ENCODE results near the gene QARS1. TPM values are rescaled to one million over a fixed set of nuclear protein-coding genes. Genes with fewer than 3 reads are reported as not detected.

QARS1 gene
- total and polyA plus RNA-seq, 2 of the 8 experiments (the other 6 are each of a cell fraction or from before 2014, with no cell fraction given): 353 to 581 TPM

DNA sequence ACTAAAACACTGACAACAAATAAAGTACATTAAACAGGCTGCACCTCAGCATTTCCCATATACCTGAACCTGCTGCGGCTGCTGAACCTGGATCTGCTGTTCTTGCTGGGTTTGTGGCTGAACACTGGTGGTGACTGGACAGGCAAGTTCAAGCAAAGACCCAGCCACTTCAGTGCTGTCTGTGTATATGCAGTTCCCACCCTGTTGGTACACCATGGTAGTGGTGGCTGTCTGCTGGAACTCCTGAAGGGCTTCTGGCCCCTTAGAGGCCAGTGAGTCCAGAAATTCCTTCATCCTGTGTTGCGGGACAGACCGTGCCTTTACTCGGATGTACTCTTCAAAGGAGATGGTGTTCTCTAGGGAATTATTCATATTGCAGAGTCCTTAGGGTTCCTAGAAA is 27.9 kb downstream of the QARS1 start:
- Histone ChIP-seq H3K14ac (ENCODE audit: insufficient read length) (no peak overlapping the region), H3K36me3 (ENCODE audit: control insufficient read depth in 2 of 4, insufficient read depth in 4 of 4, low read length in 3 of 4) (peaks cover 13 to 57% (median 42%) of the 10 kb centered on the region in 4 experiments), H3K4me2 (ENCODE audit: insufficient read depth in 1 of 2, low read depth in 2 of 2, low read length in 2 of 2) (no peak overlapping the region), H2BK12ac (ENCODE audit: low read depth, low read length) (no peak overlapping the region), H3K18ac (ENCODE audit: extremely low read depth, low read length) (no peak overlapping the region), H2BK120ac (replicated peaks; ENCODE audit: low read depth, low read length) (no peak overlapping the region), H4K8ac (ENCODE audit: extremely low read depth, insufficient read depth, low read length) (no peak overlapping the region; the same call in 1 of the 2 replicates), H3K4me1 (replicated peaks in 1 of 4; ENCODE audit: control insufficient read depth in 3 of 4, insufficient read depth in 4 of 4, low read length in 3 of 4) (no peaks in the 10 kb centered on the region), H2BK5ac (ENCODE audit: low read depth, low read length) (no peak overlapping the region), H3K27ac (ENCODE audit: low read depth, low read length) (no peak overlapping the region), H3K9me3 (ENCODE audit: insufficient read depth in 2 of 2, low read depth in 1 of 2, low read length in 1 of 2) (no peaks in the 10 kb centered on the region), H4K5ac (ENCODE audit: insufficient read length, low read depth, low read length) (no peak overlapping the region), H2AK5ac (ENCODE audit: low read depth, low read length) (no peak overlapping the region), H3K79me2 (ENCODE audit: control insufficient read depth in 1 of 2, insufficient read depth in 2 of 2, low read length in 2 of 2) (peaks cover 0 to 45% of the 10 kb centered on the region in 2 experiments; a peak in 3 of 4 replicates), H4K20me1 (replicated peaks in 1 of 2; ENCODE audit: control insufficient read depth in 1 of 2, insufficient read depth in 2 of 2, low read length in 2 of 2) (peaks cover 6 to 15% of the 10 kb centered on the region in 2 experiments), H3K56ac (replicated peaks; ENCODE audit: insufficient read length, low read depth, low read length) (no peak overlapping the region), H3K27me3 (replicated peaks in 1 of 4; ENCODE audit: control insufficient read depth in 3 of 4, extremely low read depth in 1 of 4, insufficient read depth in 3 of 4, low read length in 3 of 4) (no peaks in the 10 kb centered on the region), H3K9ac (replicated peaks in 1 of 4; ENCODE audit: extremely low read depth in 1 of 4, low read depth in 3 of 4, low read length in 3 of 4) (no peak overlapping the region), H3K23me2 (ENCODE audit: low read depth, low read length) (no peaks in the 10 kb centered on the region), H2BK20ac (ENCODE audit: low read length) (no peak overlapping the region), H4K91ac (replicated peaks; ENCODE audit: insufficient read length, low read length) (no peak overlapping the region), H3K4ac (replicated peaks; ENCODE audit: insufficient read length, low read depth, low read length) (no peak overlapping the region), H3K23ac (ENCODE audit: insufficient read length) (no peak overlapping the region), H2BK15ac (ENCODE audit: low read length) (no peak overlapping the region), H3K79me1 (ENCODE audit: low read depth, low read length) (peaks cover 5% of the 10 kb centered on the region), H3K4me3 (ENCODE audit: extremely low read depth in 1 of 4, insufficient read depth in 2 of 4, low read depth in 3 of 4, low read length in 4 of 4) (no peak overlapping the region), H2AFZ (ENCODE audit: low read length) (no peak overlapping the region)
- TF ChIP-seq TAF7 (optimal IDR thresholded peaks at IDR 0.05; ENCODE audit: borderline replicate concordance, low read depth, low read length): no peak
- no peak for TF ChIP-seq RAD21 (IDR thresholded peaks at IDR 0.05 in 1 of 2, conservative IDR thresholded peaks at IDR 0.05 in 1 of 2; ENCODE audit: low read depth in 2 of 2, low read length in 2 of 2)
- TF ChIP-seq MAFK (IDR thresholded peaks at IDR 0.05; ENCODE audit: low read depth, low read length): no peak
- TF ChIP-seq CREB1 (IDR thresholded peaks at IDR 0.05): no peak
- TF ChIP-seq, protein P1, sequence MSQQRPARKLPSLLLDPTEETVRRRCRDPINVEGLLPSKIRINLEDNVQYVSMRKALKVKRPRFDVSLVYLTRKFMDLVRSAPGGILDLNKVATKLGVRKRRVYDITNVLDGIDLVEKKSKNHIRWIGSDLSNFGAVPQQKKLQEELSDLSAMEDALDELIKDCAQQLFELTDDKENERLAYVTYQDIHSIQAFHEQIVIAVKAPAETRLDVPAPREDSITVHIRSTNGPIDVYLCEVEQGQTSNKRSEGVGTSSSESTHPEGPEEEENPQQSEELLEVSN (IDR thresholded peaks at IDR 0.05): no peak
- TF ChIP-seq HDAC2 (IDR thresholded peaks at IDR 0.05; ENCODE audit: borderline replicate concordance in 1 of 2, low read depth in 2 of 2, low read length in 2 of 2): no peak
- TF ChIP-seq EP300 (IDR thresholded peaks at IDR 0.05; ENCODE audit: borderline replicate concordance in 1 of 2, low read depth in 2 of 2, low read length in 2 of 2): no peak
- TF ChIP-seq RXRA (IDR thresholded peaks at IDR 0.05; ENCODE audit: insufficient read depth, low read depth, low read length): no peak
- no peak for TF ChIP-seq ASH2L (IDR thresholded peaks at IDR 0.05; ENCODE audit: low read length)
- TF ChIP-seq SP2 (IDR thresholded peaks at IDR 0.05; ENCODE audit: low read length): no peak
- no peak for FAIRE-seq
- POLR2A ChIA-PET (ENCODE audit: partially characterized antibody): interaction anchor here (1.3 to 3.7 kb wide), 2 partner anchors 16 to 35 kb away, joined by 3 to 13 read pairs; partner anchors contain the start of gene QRICH1
- no peak for DNase-seq (ENCODE audit: low read depth in 1 of 2, low spot score in 2 of 2)
- CTCF ChIA-PET (ENCODE audit: partially characterized antibody): interaction anchor here (0.8 kb wide), 1 partner anchor 56 kb away, joined by 3 read pairs; the partner anchor contains the start of gene LAMB2
- WGBS, 2 experiments (ENCODE audit: extremely low coverage in 1 of 2, insufficient coverage in 1 of 2, insufficient read length in 1 of 2, insufficient replicate concordance in 2 of 2, low coverage in 1 of 2, low lambda C conversion rate in 2 of 2, missing lambda C conversion rate in 1 of 2): 100% methylated on average over 4 of the region's 4 CpGs; no CpG with 5 or more reads in 1 of the 2 experiments

Measured in H1 (cell line).